Fibroblast of lung (primary cell): ENCODE data around the gene IARS2. TPM values are rescaled to one million over a fixed set of nuclear protein-coding genes. Genes with fewer than 3 reads are reported as not detected.
A peak's percentile ranks its signal among the peaks of the same experiment; 100 is the strongest.

ENCODE experiments used
- DNase-seq, 2 donors: peaks; one replicate each; pipeline versions ENCODE4 v3.0.0 to v3.0.0-alpha.2; 2010; ENCODE audit warnings: low read depth in 2 of 2
- H2AFZ ChIP-seq: 2 replicates; pipeline ENCODE4 v1.5.1; 2012; ENCODE audit warnings: low read length, control low read depth, inconsistent platforms
- H3K27ac ChIP-seq: 2 replicates; pipeline ENCODE4 v1.5.1; 2011; ENCODE audit warnings: low read length, control low read depth; ENCODE audit not compliant: insufficient read depth
- H3K27me3 ChIP-seq: 2 replicates; pipeline ENCODE4 v1.5.1; 2011; ENCODE audit warnings: mild to moderate bottlenecking, low read length; ENCODE audit not compliant: control insufficient read depth, insufficient read depth
- H3K36me3 ChIP-seq: 2 replicates; pipeline ENCODE4 v1.5.1; 2011; ENCODE audit warnings: low read length; ENCODE audit not compliant: control insufficient read depth, insufficient read depth
- H3K4me1 ChIP-seq: 2 replicates; pipeline ENCODE4 v1.5.1; 2011; ENCODE audit warnings: low read length; ENCODE audit not compliant: control insufficient read depth, insufficient read depth; ENCODE audit errors: extremely low read depth
- H3K4me2 ChIP-seq: 2 replicates; pipeline ENCODE4 v1.5.1; 2011; ENCODE audit warnings: low read length, control low read depth; ENCODE audit not compliant: insufficient read depth; ENCODE audit errors: extremely low read depth
- H3K4me3 ChIP-seq, 4 experiments: fragments of 200-600 bp in 1 of 4; sonication (generic) in 1 of 4; replicated peaks in 1 of 4; 2 replicates each; pipeline ENCODE4 v1.5.1; 2011 to 2016; ENCODE audit warnings: low read length in 4 of 4, low read depth in 3 of 4, mild to moderate bottlenecking in 3 of 4, control low read depth in 2 of 4, inconsistent platforms in 1 of 4, mixed read lengths in 1 of 4; ENCODE audit not compliant: insufficient read depth in 1 of 4; ENCODE audit errors: control extremely low read depth in 1 of 4
- H3K79me2 ChIP-seq: 2 replicates; pipeline ENCODE4 v1.5.1; 2012; ENCODE audit warnings: mild to moderate bottlenecking, low read length, inconsistent platforms; ENCODE audit not compliant: control insufficient read depth, insufficient read depth
- H3K9ac ChIP-seq: 2 replicates; pipeline ENCODE4 v1.5.1; 2011; ENCODE audit warnings: mild to moderate bottlenecking, low read length, control low read depth; ENCODE audit not compliant: insufficient read depth
- H3K9me3 ChIP-seq: 2 replicates; pipeline ENCODE4 v1.5.1; 2012; ENCODE audit warnings: low read depth, low read length; ENCODE audit not compliant: control insufficient read depth, insufficient read depth
- H4K20me1 ChIP-seq: 2 replicates; pipeline ENCODE4 v1.5.1; 2011; ENCODE audit warnings: low read length; ENCODE audit not compliant: control insufficient read depth, insufficient read depth; ENCODE audit errors: extremely low read depth
- EZH2 ChIP-seq: IDR thresholded peaks from 2 replicates; pipeline ENCODE4 v1.5.1; 2012; ENCODE audit warnings: low read length, control low read depth, mild to moderate bottlenecking; ENCODE audit errors: missing control alignments
- polyA plus RNA-seq, 2 donors: library from polyadenylated mRNA; depleted of rRNA in 1 of 2; stranded (reverse) in 1 of 2; unstranded in 1 of 2; fragments of >200 nt; gene quantifications; 2 replicates each; pipeline ENCODE4 v1.2.1, GENCODE V29; 2011 to 2012; ENCODE audit warnings: missing spikeins in 1 of 2
- total RNA-seq: library from RNA; depleted of rRNA; stranded (reverse); fragments of >200 nt; gene quantifications from 2 replicates; pipeline ENCODE4 v1.2.1, GENCODE V29; 2014
- TF ChIP-seq, protein P1 (sequence below), 2 donors: IDR thresholded peaks in 1 of 2; conservative IDR thresholded peaks in 1 of 2; 1 replicate in 1 of 2; 2 replicates in 1 of 2; pipeline ENCODE4 v1.5.1; 2011 to 2012; ENCODE audit warnings: low read length in 2 of 2, control low read depth in 1 of 2, inconsistent platforms in 1 of 2, low read depth in 1 of 2, mild to moderate bottlenecking in 1 of 2

The IARS2 gene
- total and polyA plus RNA-seq, 2 donors (not counting 1 experiment from before 2014, with no cell fraction given): 34.1 to 99.1 TPM

DNA sequence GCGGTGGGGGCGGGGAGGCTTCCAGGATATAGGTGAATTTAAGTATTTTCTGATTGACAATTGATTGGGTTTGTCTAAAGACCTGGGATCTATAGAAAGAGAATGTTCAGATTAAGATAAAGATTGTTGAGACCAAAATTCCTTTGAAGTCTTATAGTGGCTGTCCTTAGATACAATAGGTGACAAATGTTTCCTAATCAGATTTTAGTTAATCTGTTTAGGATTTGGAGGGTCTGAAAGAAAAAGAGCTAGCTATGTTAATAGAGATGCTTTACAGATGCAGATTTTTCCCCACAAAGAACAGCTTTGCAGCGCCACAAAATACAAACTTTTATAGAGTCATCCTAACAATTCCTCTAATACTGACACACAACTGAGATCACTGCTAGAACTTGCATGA, 33.1 kb upstream of the IARS2 start:
- TF ChIP-seq, protein P1, sequence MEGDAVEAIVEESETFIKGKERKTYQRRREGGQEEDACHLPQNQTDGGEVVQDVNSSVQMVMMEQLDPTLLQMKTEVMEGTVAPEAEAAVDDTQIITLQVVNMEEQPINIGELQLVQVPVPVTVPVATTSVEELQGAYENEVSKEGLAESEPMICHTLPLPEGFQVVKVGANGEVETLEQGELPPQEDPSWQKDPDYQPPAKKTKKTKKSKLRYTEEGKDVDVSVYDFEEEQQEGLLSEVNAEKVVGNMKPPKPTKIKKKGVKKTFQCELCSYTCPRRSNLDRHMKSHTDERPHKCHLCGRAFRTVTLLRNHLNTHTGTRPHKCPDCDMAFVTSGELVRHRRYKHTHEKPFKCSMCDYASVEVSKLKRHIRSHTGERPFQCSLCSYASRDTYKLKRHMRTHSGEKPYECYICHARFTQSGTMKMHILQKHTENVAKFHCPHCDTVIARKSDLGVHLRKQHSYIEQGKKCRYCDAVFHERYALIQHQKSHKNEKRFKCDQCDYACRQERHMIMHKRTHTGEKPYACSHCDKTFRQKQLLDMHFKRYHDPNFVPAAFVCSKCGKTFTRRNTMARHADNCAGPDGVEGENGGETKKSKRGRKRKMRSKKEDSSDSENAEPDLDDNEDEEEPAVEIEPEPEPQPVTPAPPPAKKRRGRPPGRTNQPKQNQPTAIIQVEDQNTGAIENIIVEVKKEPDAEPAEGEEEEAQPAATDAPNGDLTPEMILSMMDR (conservative IDR thresholded peaks at IDR 0.05 in 1 of 2, IDR thresholded peaks at IDR 0.05 in 1 of 2; ENCODE audit: low read depth in 1 of 2, low read length in 2 of 2): no peak
- TF ChIP-seq EZH2: no peak

DNA sequence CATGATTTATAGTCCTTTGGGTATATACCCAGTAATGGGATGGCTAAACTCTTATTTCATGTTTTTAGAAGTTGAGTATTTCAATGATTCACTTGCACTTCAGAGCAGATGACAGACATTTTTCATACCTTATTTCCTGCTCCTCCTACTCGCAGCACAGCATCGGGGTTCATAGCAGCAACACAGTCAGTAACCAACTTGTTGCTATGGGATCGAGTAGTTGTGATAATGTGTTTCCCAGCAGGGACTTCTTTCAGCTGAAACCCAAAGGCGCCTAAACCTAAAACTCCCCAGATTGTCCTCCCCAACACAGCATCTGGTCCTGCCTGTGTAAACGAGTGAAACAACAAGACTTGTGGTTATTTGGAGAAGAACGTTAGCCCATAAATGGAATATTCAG, 31.3 kb upstream of the IARS2 start:
- DNase-seq: no peak

More for the DNA sequence above, 33.1 kb upstream of the IARS2 start:
- no peaks in the 10 kb centered on the region for H3K27me3 ChIP-seq
- no peaks in the 10 kb centered on the region for H3K4me1 ChIP-seq
- no peak overlapping the region for H2AFZ ChIP-seq
- DNase-seq: no peak
- H4K20me1 ChIP-seq: no peaks in the 10 kb centered on the region
- H3K79me2 ChIP-seq: no peaks in the 10 kb centered on the region
- no peak overlapping the region for H3K9ac ChIP-seq
- peaks cover 1% of the 10 kb centered on the region for H3K36me3 ChIP-seq
- H3K4me2 ChIP-seq: no peak overlapping the region
- no peak overlapping the region for H3K27ac ChIP-seq
- no peak overlapping the region for H3K4me3 ChIP-seq
- H3K9me3 ChIP-seq: no peaks in the 10 kb centered on the region

DNA sequence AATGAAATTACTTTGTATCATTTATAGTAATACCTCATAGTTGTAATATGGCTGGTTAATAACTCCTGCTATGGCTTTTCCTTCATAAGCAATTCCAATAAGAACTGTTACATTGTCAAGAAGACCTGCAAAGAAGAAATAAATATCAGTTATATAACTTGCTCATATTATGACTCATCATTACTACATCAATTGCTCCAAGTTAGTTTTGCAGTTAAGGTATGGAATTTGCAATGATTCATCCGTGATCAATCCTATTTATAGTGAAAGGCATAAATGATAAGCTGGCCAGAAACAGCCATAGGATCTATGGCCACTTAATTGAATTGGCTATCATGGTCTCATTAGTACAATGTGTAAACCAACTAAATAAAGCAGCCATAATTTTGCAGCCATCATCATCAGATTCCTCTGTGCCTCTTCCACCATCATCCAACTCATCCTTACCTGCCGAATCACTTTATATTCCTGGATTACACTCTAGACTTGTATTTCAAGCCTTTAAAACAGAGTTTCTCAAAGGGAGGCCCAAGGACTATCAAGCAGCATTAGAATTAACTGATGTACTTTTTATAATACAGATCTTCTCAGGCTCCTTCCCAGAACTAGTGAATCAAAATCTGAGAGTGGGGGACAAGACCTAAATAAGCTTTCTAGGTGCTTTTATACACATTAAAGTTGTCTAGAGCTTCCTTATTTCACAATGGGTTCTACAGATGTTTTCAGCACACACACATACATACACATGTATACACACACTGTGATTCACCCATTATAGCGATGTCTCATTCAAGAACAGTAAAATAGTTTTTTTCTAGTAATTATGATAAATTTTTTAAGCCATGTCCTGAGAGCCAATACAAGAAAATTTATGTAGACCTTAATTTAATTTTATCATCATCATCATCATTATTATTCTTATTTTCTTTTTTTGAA, 26.4 kb upstream of the IARS2 start:
- Histone ChIP-seq H3K4me2 (no peak overlapping the region), H3K79me2 (no peaks in the 10 kb centered on the region), H3K36me3 (peaks cover 1% of the 10 kb centered on the region), H3K9me3 (no peaks in the 10 kb centered on the region), H3K9ac (no peak overlapping the region), H4K20me1 (no peaks in the 10 kb centered on the region), H2AFZ (no peak overlapping the region), H3K4me1 (no peaks in the 10 kb centered on the region), H3K27ac (no peak overlapping the region), H3K4me3 (no peak overlapping the region), H3K27me3 (no peaks in the 10 kb centered on the region)
- TF ChIP-seq, protein P1 (conservative IDR thresholded peaks at IDR 0.05 in 1 of 2, IDR thresholded peaks at IDR 0.05 in 1 of 2; ENCODE audit: low read depth in 1 of 2, low read length in 2 of 2): no peak
- no peak for TF ChIP-seq EZH2
- DNase-seq: peak; percentile 8 to 11

More for the DNA sequence above, 31.3 kb upstream of the IARS2 start:
- no peaks in the 10 kb centered on the region for H3K27me3 ChIP-seq
- no peak overlapping the region for H3K4me3 ChIP-seq
- no peaks in the 10 kb centered on the region for H4K20me1 ChIP-seq
- no peaks in the 10 kb centered on the region for H3K9me3 ChIP-seq
- H3K79me2 ChIP-seq: no peaks in the 10 kb centered on the region
- TF ChIP-seq, protein P1 (conservative IDR thresholded peaks at IDR 0.05 in 1 of 2, IDR thresholded peaks at IDR 0.05 in 1 of 2; ENCODE audit: low read depth in 1 of 2, low read length in 2 of 2): no peak
- TF ChIP-seq EZH2: no peak
- H3K36me3 ChIP-seq: peaks cover 1% of the 10 kb centered on the region
- H3K4me1 ChIP-seq: no peaks in the 10 kb centered on the region
- no peak overlapping the region for H3K9ac ChIP-seq
- no peak overlapping the region for H2AFZ ChIP-seq
- H3K27ac ChIP-seq: no peak overlapping the region
- H3K4me2 ChIP-seq: no peak overlapping the region
